CD4-positive, CD25-positive, alpha-beta regulatory T cell (primary cell): ENCODE measurements around the gene SGCE. TPM values are rescaled to one million over a fixed set of nuclear protein-coding genes. Genes with fewer than 3 reads are reported as not detected.

Source experiments
- ATAC-seq, 2 donors: fragments of 150-1000 bp; cut with Tn5 transposase; one replicate each; pipeline ENCODE4 v1.10.0; 2021; ENCODE audit warnings: low read depth in 2 of 2, moderate number of reproducible peaks in 2 of 2, moderate library complexity in 1 of 2
- DNase-seq, 3 donors: peaks; one replicate each; pipeline versions ENCODE4 v3.0.0 to v3.0.0-alpha.2; 2012 to 2022; ENCODE audit warnings: mixed read lengths in 1 of 3
- H3K27ac ChIP-seq: one replicate; pipeline ENCODE4 v1.7.0; 2013; ENCODE audit warnings: mild to moderate bottlenecking, low read length; ENCODE audit not compliant: insufficient read depth, poor library complexity, severe bottlenecking
- H3K27me3 ChIP-seq: one replicate; pipeline ENCODE4 v1.7.0; 2013; ENCODE audit warnings: low read length; ENCODE audit not compliant: control insufficient read depth, insufficient read depth
- H3K36me3 ChIP-seq: one replicate; pipeline ENCODE4 v1.7.0; 2013; ENCODE audit warnings: mild to moderate bottlenecking, low read length, moderate library complexity; ENCODE audit not compliant: control insufficient read depth, insufficient read depth
- H3K4me1 ChIP-seq: 2 replicates; pipeline ENCODE4 v1.7.0; 2013; ENCODE audit warnings: mild to moderate bottlenecking, low read length; ENCODE audit not compliant: insufficient read depth, control insufficient read depth, poor library complexity, severe bottlenecking
- H3K4me3 ChIP-seq: one replicate; pipeline ENCODE4 v1.7.0; 2013; ENCODE audit warnings: low read depth, mild to moderate bottlenecking, low read length, moderate library complexity
- H3K9me3 ChIP-seq, 2 experiments: 1 replicate in 1 of 2; 2 replicates in 1 of 2; pipeline ENCODE4 v1.7.0; 2013; ENCODE audit warnings: low read length in 2 of 2, mild to moderate bottlenecking in 1 of 2, moderate library complexity in 1 of 2; ENCODE audit not compliant: control insufficient read depth in 2 of 2
- H3K27ac Mint-ChIP-seq, 3 donors: one replicate each; pipeline ENCODE4 v1.8.0; 2020 to 2022; ENCODE audit warnings: mild to moderate bottlenecking in 3 of 3, mixed read lengths in 3 of 3, moderate library complexity in 2 of 3
- H3K27me3 Mint-ChIP-seq: one replicate; pipeline ENCODE4 v1.8.0; 2022; ENCODE audit warnings: mild to moderate bottlenecking, mixed read lengths
- H3K36me3 Mint-ChIP-seq: one replicate; pipeline ENCODE4 v1.8.0; 2020; ENCODE audit warnings: mixed read lengths
- H3K4me1 Mint-ChIP-seq, 4 donors: one replicate each; pipeline ENCODE4 v1.8.0; 2020 to 2022; ENCODE audit warnings: mixed read lengths in 4 of 4, mild to moderate bottlenecking in 1 of 4
- H3K4me3 Mint-ChIP-seq, 4 donors: one replicate each; pipeline ENCODE4 v1.8.0; 2020 to 2022; ENCODE audit warnings: mild to moderate bottlenecking in 4 of 4, mixed read lengths in 4 of 4, moderate library complexity in 3 of 4
- H3K9me3 Mint-ChIP-seq, 7 donors: one replicate each; pipeline ENCODE4 v1.8.0; 2020 to 2022; ENCODE audit warnings: mixed read lengths in 7 of 7, mild to moderate bottlenecking in 3 of 7, moderate library complexity in 2 of 7
- polyA plus RNA-seq, 4 donors: library from polyadenylated mRNA; unstranded; fragments of 300-500 nt; fragmentation: Illumina TruSeq; gene quantifications; one replicate each; pipeline ENCODE4 v1.2.3, GENCODE V29; 2021
- total RNA-seq: library from RNA; stranded (reverse); gene quantifications from one replicate; pipeline ENCODE4 v1.2.3, GENCODE V29; 2022

Gene SGCE
- total and polyA plus RNA-seq, 5 donors from 2014 or later = 0.14 to 1.8 (median 1.0) TPM; not detected in 1

DNA sequence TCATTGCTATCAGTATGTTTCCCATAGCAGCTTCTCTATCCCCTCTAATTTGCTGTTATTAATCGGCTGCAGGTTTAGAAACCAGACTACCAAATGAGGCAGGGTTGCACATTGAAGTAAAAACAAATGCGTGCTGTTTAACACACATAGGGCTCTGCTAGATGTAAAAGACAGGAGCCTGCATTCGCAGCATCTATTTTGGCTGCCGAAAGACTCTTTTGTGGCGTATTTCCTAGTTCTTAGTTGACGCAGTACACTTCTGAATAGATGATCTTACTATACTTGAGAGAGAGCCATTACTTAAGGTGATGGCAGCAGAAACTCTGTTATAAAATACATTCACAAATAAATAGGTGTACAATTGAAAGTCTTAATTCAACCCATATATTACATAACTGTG is 21.4 kb downstream of the SGCE start:
- H3K9me3 ChIP-seq = no peaks in the 10 kb centered on the region
- no peak overlapping the region for H3K27ac Mint-ChIP-seq
- H3K4me3 Mint-ChIP-seq = no peak overlapping the region
- H3K36me3 ChIP-seq = no peaks in the 10 kb centered on the region
- DNase-seq (no peak), ATAC-seq (no peak)
- H3K27ac ChIP-seq = no peak overlapping the region
- no peaks in the 10 kb centered on the region for H3K9me3 Mint-ChIP-seq
- peaks cover 5% of the 10 kb centered on the region for H3K27me3 ChIP-seq
- no peaks in the 10 kb centered on the region for H3K36me3 Mint-ChIP-seq
- no peak overlapping the region for H3K4me3 ChIP-seq
- H3K27me3 Mint-ChIP-seq = peaks cover 18% of the 10 kb centered on the region
- no peaks in the 10 kb centered on the region for H3K4me1 ChIP-seq
- H3K4me1 Mint-ChIP-seq = peaks cover 0 to 1% (median 0%) of the 10 kb centered on the region in 4 donors

DNA sequence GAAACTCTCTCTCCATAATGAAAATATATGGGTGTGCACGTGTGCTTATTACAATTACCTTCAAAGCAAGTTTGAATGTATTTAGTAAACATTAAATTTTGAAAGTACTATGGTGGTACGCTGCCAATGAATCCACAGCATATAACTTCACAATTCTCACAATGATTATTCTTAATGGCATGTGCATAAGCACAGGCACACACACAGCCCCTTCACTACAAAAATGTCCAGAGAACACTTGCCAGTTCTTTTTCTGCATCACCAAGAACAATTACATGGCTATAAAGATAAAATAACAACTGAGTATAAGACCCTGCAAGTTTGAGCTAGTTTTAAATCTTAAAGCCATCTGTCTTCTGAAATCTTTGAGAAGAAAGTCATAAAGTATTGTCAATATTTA is 22.2 kb downstream of the SGCE start:
- Histone ChIP-seq H3K9me3 (no peaks in the 10 kb centered on the region), H3K36me3 (no peaks in the 10 kb centered on the region), H3K27me3 (peaks cover 5% of the 10 kb centered on the region), H3K27ac (no peak overlapping the region), H3K4me3 (no peak overlapping the region), H3K4me1 (no peaks in the 10 kb centered on the region)
- Mint-ChIP-seq H3K27ac (no peak overlapping the region), H3K4me3 (no peak overlapping the region), H3K36me3 (no peaks in the 10 kb centered on the region), H3K4me1 (peaks cover 0 to 1% (median 0%) of the 10 kb centered on the region in 4 donors), H3K27me3 (peaks cover 13% of the 10 kb centered on the region), H3K9me3 (no peaks in the 10 kb centered on the region)
- DNase-seq (no peak), ATAC-seq (no peak)

DNA sequence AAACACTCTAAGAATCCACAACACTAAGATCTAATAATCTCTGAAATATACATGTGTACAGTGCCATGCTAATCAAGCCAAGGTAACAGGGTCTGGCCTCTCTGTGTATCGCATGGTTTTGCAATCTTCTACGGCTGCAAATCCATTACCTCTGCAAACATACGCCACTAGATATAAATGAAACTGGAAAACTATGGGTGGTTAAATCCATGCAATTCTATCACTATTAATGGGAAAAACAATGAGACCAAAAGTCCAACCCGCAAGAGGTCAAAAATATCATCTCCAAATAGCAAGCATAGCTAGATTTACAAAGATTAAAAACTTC is 23.0 kb downstream of the SGCE start:
- Histone ChIP-seq H3K4me3 (no peak overlapping the region), H3K27ac (no peak overlapping the region), H3K36me3 (no peaks in the 10 kb centered on the region), H3K27me3 (peaks cover 5% of the 10 kb centered on the region), H3K9me3 (no peaks in the 10 kb centered on the region), H3K4me1 (no peaks in the 10 kb centered on the region)
- H3K4me3 Mint-ChIP-seq = no peak overlapping the region
- H3K4me1 Mint-ChIP-seq = peaks cover 0 to 1% (median 0%) of the 10 kb centered on the region in 4 donors
- DNase-seq (no peak), ATAC-seq (no peak)
- H3K27me3 Mint-ChIP-seq = peaks cover 11% of the 10 kb centered on the region
- H3K27ac Mint-ChIP-seq = no peak overlapping the region
- H3K36me3 Mint-ChIP-seq = no peaks in the 10 kb centered on the region
- no peaks in the 10 kb centered on the region for H3K9me3 Mint-ChIP-seq

DNA sequence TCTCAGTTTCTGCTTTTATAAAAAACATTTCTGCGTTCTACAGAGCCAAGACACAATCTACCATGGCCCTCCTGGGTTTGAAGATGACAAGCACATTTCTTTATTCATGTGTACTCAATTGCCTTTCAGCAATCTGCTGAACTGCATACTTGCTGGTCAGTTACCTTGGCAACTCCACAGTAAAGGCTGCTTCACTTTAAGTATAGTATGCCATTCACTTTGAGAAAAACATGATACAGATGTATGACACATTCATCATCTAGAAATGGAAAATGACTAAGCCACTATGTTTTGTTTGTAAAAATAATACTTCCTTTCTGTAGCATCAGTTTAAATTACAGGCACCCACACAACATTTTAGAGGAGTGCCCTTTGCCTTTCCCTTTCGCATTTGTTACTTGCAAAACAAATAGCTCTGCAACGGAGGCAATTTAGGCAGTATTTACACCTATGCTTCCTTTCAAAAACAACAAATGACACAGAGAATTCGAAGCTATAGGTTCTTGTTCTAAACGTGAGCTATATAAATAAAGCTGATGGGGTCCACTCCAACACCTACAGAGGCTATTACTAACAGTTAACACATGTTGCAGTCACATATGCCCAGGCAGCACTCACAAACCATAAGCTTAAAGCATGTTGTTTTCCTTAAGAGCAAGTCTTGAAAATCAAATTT is 23.5 kb downstream of the SGCE start:
- Mint-ChIP-seq H3K9me3 (no peaks in the 10 kb centered on the region), H3K27me3 (peaks cover 11% of the 10 kb centered on the region), H3K27ac (no peak overlapping the region), H3K36me3 (no peaks in the 10 kb centered on the region), H3K4me1 (peaks cover 0 to 1% (median 0%) of the 10 kb centered on the region in 4 donors), H3K4me3 (no peak overlapping the region)
- ATAC-seq (no peak), DNase-seq (no peak)
- Histone ChIP-seq H3K4me3 (no peak overlapping the region), H3K27ac (no peak overlapping the region), H3K36me3 (no peaks in the 10 kb centered on the region), H3K9me3 (no peaks in the 10 kb centered on the region), H3K27me3 (peaks cover 6% of the 10 kb centered on the region), H3K4me1 (no peaks in the 10 kb centered on the region)

DNA sequence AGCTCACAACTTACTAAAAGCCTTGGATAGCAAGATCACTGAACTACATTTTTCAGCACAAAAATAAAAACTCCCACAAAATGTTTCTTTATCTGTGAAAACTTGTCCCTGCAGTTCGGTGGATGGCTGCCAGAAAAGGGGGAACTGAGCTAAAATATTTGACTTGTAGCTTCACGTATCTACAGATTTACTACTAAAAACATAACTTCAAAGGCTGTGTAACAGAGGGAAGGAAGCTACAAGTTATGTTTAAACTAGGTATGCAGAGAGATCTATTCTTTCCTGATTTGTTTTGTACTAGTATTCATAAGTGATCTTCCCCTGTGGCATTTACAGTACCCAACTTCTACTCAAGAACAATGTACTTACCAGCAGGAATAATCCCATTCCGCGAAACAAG is 25.1 kb downstream of the SGCE start:
- DNase-seq (no peak), ATAC-seq (no peak)
- Mint-ChIP-seq H3K4me1 (peaks cover 0 to 1% (median 0%) of the 10 kb centered on the region in 4 donors), H3K36me3 (no peaks in the 10 kb centered on the region), H3K9me3 (no peaks in the 10 kb centered on the region), H3K4me3 (no peak overlapping the region), H3K27me3 (peaks cover 8% of the 10 kb centered on the region), H3K27ac (no peak overlapping the region)
- Histone ChIP-seq H3K36me3 (no peaks in the 10 kb centered on the region), H3K4me1 (no peaks in the 10 kb centered on the region), H3K27ac (no peak overlapping the region), H3K27me3 (peaks cover 7% of the 10 kb centered on the region), H3K9me3 (no peaks in the 10 kb centered on the region), H3K4me3 (no peak overlapping the region)

DNA sequence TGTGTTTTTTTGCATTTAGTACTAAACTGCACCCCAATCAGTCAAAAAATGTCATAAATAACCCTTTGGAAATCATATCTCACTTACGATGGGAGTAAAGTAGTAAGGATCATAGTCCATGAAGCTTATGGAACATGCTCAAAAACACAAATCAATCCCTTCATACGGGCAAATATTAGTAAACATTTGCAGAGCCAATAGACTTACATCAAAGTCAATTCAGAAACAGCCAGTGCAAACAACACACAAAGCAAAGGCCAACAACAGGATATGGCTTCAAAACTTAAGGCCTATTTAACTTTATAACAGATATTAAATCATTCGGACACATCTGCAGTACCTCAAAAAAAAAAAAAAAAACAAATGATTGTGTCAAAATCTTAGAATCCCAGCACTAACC is 32.1 kb downstream of the SGCE start:
- Mint-ChIP-seq H3K4me1 (peaks cover 0 to 4% (median 2%) of the 10 kb centered on the region in 4 donors), H3K27me3 (peaks cover 1% of the 10 kb centered on the region), H3K36me3 (no peaks in the 10 kb centered on the region), H3K9me3 (no peaks in the 10 kb centered on the region), H3K4me3 (no peak overlapping the region), H3K27ac (no peak overlapping the region)
- Histone ChIP-seq H3K9me3 (no peaks in the 10 kb centered on the region), H3K4me1 (no peaks in the 10 kb centered on the region), H3K27me3 (peaks cover 5% of the 10 kb centered on the region), H3K27ac (no peak overlapping the region), H3K36me3 (no peaks in the 10 kb centered on the region), H3K4me3 (no peak overlapping the region)
- ATAC-seq (no peak), DNase-seq (no peak)

DNA sequence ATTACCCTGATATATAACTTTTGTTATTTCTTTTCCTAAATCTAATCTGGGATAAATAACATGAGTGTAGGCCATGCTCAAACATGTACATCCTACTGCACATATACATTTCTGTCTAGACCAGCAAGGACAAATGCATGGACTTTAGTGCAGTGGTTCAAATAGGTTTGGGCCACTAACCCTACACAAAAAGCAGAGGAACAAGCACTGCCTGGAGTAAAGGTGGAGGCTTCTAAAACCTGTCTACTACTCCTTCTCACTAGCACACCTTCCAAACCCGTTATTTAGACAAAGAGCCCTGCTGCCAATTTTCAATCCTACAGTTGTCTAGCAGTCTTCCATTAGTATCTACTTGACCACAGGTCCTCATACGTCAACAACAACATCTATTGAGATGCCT is 34.8 kb downstream of the SGCE start:
- peaks cover 5% of the 10 kb centered on the region for H3K27me3 Mint-ChIP-seq
- H3K27ac ChIP-seq = no peak overlapping the region
- no peaks in the 10 kb centered on the region for H3K9me3 ChIP-seq

DNA sequence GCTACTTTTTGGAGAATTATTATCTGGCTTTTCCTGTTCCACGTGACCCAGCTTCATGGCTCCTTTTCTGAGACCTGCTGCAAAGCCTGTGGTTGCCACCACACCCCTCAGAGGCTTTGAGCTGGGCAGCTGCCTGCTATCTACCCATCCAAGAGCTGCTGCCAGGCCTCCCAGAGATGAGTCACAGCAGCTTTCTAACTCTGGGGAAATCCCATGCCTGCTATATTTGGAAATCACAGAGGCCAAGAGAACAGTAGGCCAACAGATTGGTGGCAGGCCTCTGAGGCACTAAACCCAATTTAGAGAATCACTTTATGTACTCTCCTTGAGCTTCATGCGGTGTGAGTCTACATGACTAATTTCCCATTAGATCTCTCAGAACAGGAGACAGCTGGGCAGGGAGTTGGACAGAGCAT is 35.2 kb downstream of the SGCE start:
- H3K9me3 ChIP-seq = no peaks in the 10 kb centered on the region
- Mint-ChIP-seq H3K27ac (no peak overlapping the region), H3K9me3 (no peaks in the 10 kb centered on the region), H3K27me3 (peaks cover 5% of the 10 kb centered on the region), H3K4me3 (no peak overlapping the region), H3K4me1 (peaks cover 0 to 4% (median 2%) of the 10 kb centered on the region in 4 donors), H3K36me3 (no peaks in the 10 kb centered on the region)
- no peak overlapping the region for H3K4me3 ChIP-seq
- H3K4me1 ChIP-seq = no peaks in the 10 kb centered on the region
- no peaks in the 10 kb centered on the region for H3K36me3 ChIP-seq
- no peak overlapping the region for H3K27ac ChIP-seq
- peak in 1 of 3 donors; percentile 27 for DNase-seq
- no peaks in the 10 kb centered on the region for H3K27me3 ChIP-seq
- ATAC-seq = peak; percentile 64 to 68

More for the DNA sequence above, 34.8 kb downstream of the SGCE start:
- Mint-ChIP-seq H3K4me3 (no peak overlapping the region), H3K27ac (no peak overlapping the region), H3K4me1 (peaks cover 0 to 4% (median 2%) of the 10 kb centered on the region in 4 donors), H3K9me3 (no peaks in the 10 kb centered on the region), H3K36me3 (no peaks in the 10 kb centered on the region)
- no peaks in the 10 kb centered on the region for H3K4me1 ChIP-seq
- DNase-seq = no peak
- no peak for ATAC-seq
- no peaks in the 10 kb centered on the region for H3K27me3 ChIP-seq
- no peak overlapping the region for H3K4me3 ChIP-seq
- no peaks in the 10 kb centered on the region for H3K36me3 ChIP-seq
